Thyroid gland (tissue), 4 donors: ENCODE measurements around the gene ATP2B1.

Source experiments
- CTCF ChIP-seq, 6 experiments: fragments of 200-600 bp in 3 of 6; fragments of 450-650 bp in 3 of 6; sonication (generic) in 3 of 6; IDR thresholded peaks; one replicate each; pipeline ENCODE4 v1.5.1; 2016 to 2019; ENCODE audit warnings: antibody characterized with exemption in 6 of 6, mild to moderate bottlenecking in 2 of 6, inconsistent platforms in 1 of 6, moderate library complexity in 1 of 6
- POLR2A ChIP-seq, 2 donors: fragments of 450-650 bp; IDR thresholded peaks; one replicate each; pipeline ENCODE4 v1.6.1; 2017; ENCODE audit warnings: antibody characterized with exemption in 2 of 2, mild to moderate bottlenecking in 2 of 2, moderate library complexity in 1 of 2

GRCh38 chr12:89571491-89572195 lies 137.0 kb downstream of the ATP2B1 start:
- TF ChIP-seq CTCF (IDR thresholded peaks at IDR 0.05) (no peak), POLR2A (IDR thresholded peaks at IDR 0.05) (no peak)
